GM12878 (cell line): ENCODE data around the gene LYPD5. TPM values are rescaled to one million over a fixed set of nuclear protein-coding genes. Genes with fewer than 3 reads are reported as not detected.

Experiments
- ATAC-seq: fragments of 200-7000 bp; cut with Tn5 transposase; 3 replicates; pipeline ENCODE4 v1.9.1; 2020; ENCODE audit warnings: mild to moderate bottlenecking, moderate library complexity
- BruUV-seq: library from RNA; stranded (reverse); fragments of 400-500 nt; replicated peaks from 2 replicates; lab custom pipeline; 2021; lab: Mats Ljungman, UMichigan
- CTCF ChIA-PET: fragments of 300-600 bp; sonication (Branson Sonifier 250); formaldehyde crosslinking; extraction: SDS; loops from one replicate; lab custom pipeline; 2021; ENCODE audit warnings: inconsistent platforms; lab: Yijun Ruan, JAX
- POLR2A ChIA-PET: fragments of 350-600 bp; formaldehyde crosslinking; extraction: SDS; loops from one replicate; lab custom pipeline; 2021; ENCODE audit warnings: inconsistent platforms; lab: Charles Lee
- RAD21 ChIA-PET: fragments of 300-600 bp; sonication (Branson Sonifier 250); formaldehyde crosslinking; loops from one replicate; lab custom pipeline; 2023; ENCODE audit warnings: antibody characterized with exemption; ENCODE audit not compliant: unreplicated experiment; lab: Charles Lee
- SMC1A ChIA-PET: fragments of 300-600 bp; sonication (Branson Sonifier 250); formaldehyde crosslinking; loops from one replicate; lab custom pipeline; 2023; ENCODE audit not compliant: unreplicated experiment, uncharacterized antibody; lab: Charles Lee
- DNase-seq: peaks from one replicate; pipeline ENCODE4 v3.0.0-alpha.2; 2011; ENCODE audit warnings: low read depth, low spot score
- FAIRE-seq: peaks from 3 replicates; lab custom pipeline; 2011; peaks lifted over from hg19 to GRCh38; lab: Jason Lieb, UNC
- H2AFZ ChIP-seq: 2 replicates; pipeline ENCODE4 v1.6.0; 2011; ENCODE audit warnings: low read depth, low read length, control low read depth; ENCODE audit not compliant: control insufficient read depth
- H3K27ac ChIP-seq: 2 replicates; pipeline ENCODE4 v1.5.1; 2011; ENCODE audit warnings: control low read depth; ENCODE audit not compliant: control insufficient read depth, insufficient read depth
- H3K27me3 ChIP-seq, 2 experiments: replicated peaks in 1 of 2; 2 replicates each; pipeline versions ENCODE4 v1.6.0 to v1.6.1; 2011; ENCODE audit warnings: low read length in 1 of 2; ENCODE audit not compliant: control insufficient read depth in 2 of 2, insufficient read depth in 2 of 2
- H3K36me3 ChIP-seq, 2 experiments: 2 replicates each; pipeline ENCODE4 v1.5.1; 2011; ENCODE audit warnings: low read length in 1 of 2; ENCODE audit not compliant: control insufficient read depth in 2 of 2, insufficient read depth in 2 of 2
- H3K4me1 ChIP-seq: 2 replicates; pipeline ENCODE4 v1.6.1; 2011; ENCODE audit warnings: mild to moderate bottlenecking, low read length, moderate library complexity, mixed read lengths; ENCODE audit not compliant: control insufficient read depth, insufficient read depth
- H3K4me2 ChIP-seq: 2 replicates; pipeline ENCODE4 v1.6.0; 2011; ENCODE audit warnings: control low read depth; ENCODE audit not compliant: control insufficient read depth, insufficient read depth
- H3K4me3 ChIP-seq: fragments of 200-600 bp; sonication (generic); 2 replicates; pipeline ENCODE4 v1.5.1; 2016
- H3K79me2 ChIP-seq: 2 replicates; pipeline ENCODE4 v1.6.0; 2011; ENCODE audit warnings: low read length; ENCODE audit not compliant: control insufficient read depth, insufficient read depth
- H3K9ac ChIP-seq: 2 replicates; pipeline ENCODE4 v1.8.0; 2011; ENCODE audit warnings: low read length, control low read depth, mixed read lengths; ENCODE audit not compliant: control insufficient read depth, insufficient read depth
- H3K9me3 ChIP-seq: replicated peaks from 3 replicates; pipeline ENCODE4 v1.5.1; 2011; ENCODE audit warnings: mild to moderate bottlenecking, low read length; ENCODE audit not compliant: control insufficient read depth, insufficient read depth
- H4K20me1 ChIP-seq: 2 replicates; pipeline ENCODE4 v1.6.0; 2011; ENCODE audit not compliant: control insufficient read depth, insufficient read depth
- ASH2L ChIP-seq: fragments of 300-600, 200-600 bp; sonication (generic); IDR thresholded peaks from 2 replicates; pipeline ENCODE4 v1.6.1; 2017; ENCODE audit warnings: low read depth, mild to moderate bottlenecking, borderline replicate concordance
- ATF7 ChIP-seq: fragments of 450-650 bp; IDR thresholded peaks from 2 replicates; pipeline ENCODE4 v1.6.1; 2016; ENCODE audit warnings: low read depth, mild to moderate bottlenecking
- BCL3 ChIP-seq: IDR thresholded peaks from 2 replicates; pipeline ENCODE4 v1.6.1; 2011; ENCODE audit warnings: borderline replicate concordance, low read depth, mild to moderate bottlenecking, moderate library complexity, low read length; ENCODE audit not compliant: insufficient read depth, poor library complexity, severe bottlenecking
- CBX5 ChIP-seq: sonication (generic); IDR thresholded peaks from 2 replicates; pipeline ENCODE4 v1.6.1; 2016; ENCODE audit warnings: low read depth, moderate library complexity, mild to moderate bottlenecking, inconsistent platforms
- HDAC6 ChIP-seq: fragments of 200-600 bp; sonication (generic); IDR thresholded peaks from one replicate; pipeline ENCODE4 v1.8.0; 2017; ENCODE audit warnings: antibody characterized with exemption; ENCODE audit not compliant: unreplicated experiment
- KDM1A ChIP-seq: fragments of 200-600 bp; sonication (generic); IDR thresholded peaks from 2 replicates; pipeline ENCODE4 v1.6.1; 2016; ENCODE audit warnings: borderline replicate concordance
- MEF2B ChIP-seq: fragments of 450-650 bp; IDR thresholded peaks from 2 replicates; pipeline ENCODE4 v1.6.1; 2018; ENCODE audit warnings: mild to moderate bottlenecking, moderate library complexity; ENCODE audit not compliant: partially characterized antibody, poor library complexity, severe bottlenecking
- NBN ChIP-seq: fragments of 450-650 bp; IDR thresholded peaks from 2 replicates; pipeline ENCODE4 v1.6.1; 2016
- NR2C2 ChIP-seq: IDR thresholded peaks from 2 replicates; pipeline ENCODE4 v1.6.1; 2011; ENCODE audit warnings: borderline replicate concordance, low read depth; ENCODE audit not compliant: control insufficient read depth, insufficient read length
- PAX8 ChIP-seq: fragments of 450-650 bp; IDR thresholded peaks from 2 replicates; pipeline ENCODE4 v1.6.1; 2017; ENCODE audit warnings: mild to moderate bottlenecking, moderate library complexity
- RAD51 ChIP-seq: fragments of 450-650 bp; IDR thresholded peaks from 2 replicates; pipeline ENCODE4 v1.6.1; 2016; ENCODE audit warnings: moderate library complexity, mild to moderate bottlenecking, inconsistent platforms
- RELA ChIP-seq: fragments of 450-650 bp; IDR thresholded peaks from 2 replicates; pipeline ENCODE4 v1.8.0; 2014; ENCODE audit warnings: borderline replicate concordance; ENCODE audit not compliant: partially characterized antibody
- SMARCA5 ChIP-seq: fragments of 450-650 bp; IDR thresholded peaks from 2 replicates; pipeline ENCODE4 v1.6.1; 2017; ENCODE audit warnings: mild to moderate bottlenecking
- SP1 ChIP-seq: IDR thresholded peaks from one replicate; pipeline ENCODE4 v1.6.1; 2011; ENCODE audit warnings: low read depth, low read length
- TCF12 ChIP-seq: IDR thresholded peaks from 2 replicates; pipeline ENCODE4 v1.6.1; 2011; ENCODE audit warnings: low read depth, mild to moderate bottlenecking, low read length
- TCF3 ChIP-seq: IDR thresholded peaks from 2 replicates; pipeline ENCODE4 v1.6.1; 2012; ENCODE audit warnings: low read depth, mild to moderate bottlenecking, low read length, borderline replicate concordance; ENCODE audit not compliant: insufficient read depth
- WGBS: methylation state at CpG from one replicate; pipeline ENCODE4 v1.1.6; 2016; ENCODE audit warnings: low lambda C conversion rate; ENCODE audit not compliant: insufficient replicate concordance, insufficient coverage; ENCODE audit errors: missing lambda C conversion rate; 5-methylcytosine and 5-hydroxymethylcytosine counted together
- in situ Hi-C: fragments of 300-500 bp; cut with MboI; formaldehyde crosslinking; loops from 9 replicates; pipeline ENCODE4 v1.14.3; 2018; ENCODE audit warnings: mixed read lengths
- intact Hi-C: fragments of 100-400 bp; cut with micrococcal nuclease; formaldehyde crosslinking; loops from one replicate; pipeline ENCODE4 v1.14.2; 2022; ENCODE audit not compliant: unreplicated experiment
- polyA plus RNA-seq, 11 experiments: library from polyadenylated mRNA; depleted of rRNA in 4 of 11; unstranded in 6 of 11; stranded (reverse) in 5 of 11; fragments of >200 nt; fragmentation: Nextera tagmentation in 4 of 11; fragmentation: Illumina TruSeq in 1 of 11; extraction: Ambion mirVana in 4 of 11; extraction: Trizol in 1 of 11; gene quantifications; 1 replicate in 1 of 11; 2 replicates in 10 of 11; pipeline versions ENCODE4 v1.2.1 to v1.2.3, GENCODE V29; 2011 to 2016; ENCODE audit warnings: inconsistent platforms in 2 of 11, missing spikeins in 2 of 11, low read depth in 1 of 11
- total RNA-seq, 4 experiments: library from RNA; depleted of rRNA in 3 of 4; stranded (reverse); fragments of >200 nt in 3 of 4; fragmentation: Illumina TruSeq in 1 of 4; extraction: Trizol in 1 of 4; gene quantifications; 2 replicates each; pipeline versions ENCODE4 v1.2.1 to v1.2.3, GENCODE V29; 2013 to 2021
- TF ChIP-seq, protein P1 (sequence below): fragments of 150-350 bp; IDR thresholded peaks from 2 replicates; pipeline ENCODE4 v1.6.1; 2014; ENCODE audit warnings: mild to moderate bottlenecking, low read depth, low read length

The LYPD5 gene
- total and polyA plus RNA-seq, 10 of the 15 experiments (the other 5 are each of a cell fraction or from before 2014, with no cell fraction given) = 0.04 to 2.2 (median 0.69) TPM; not detected in 1

- POLR2A ChIA-PET = interaction anchor here (0.9 to 8.4 kb wide), 5 partner anchors 19 to 183 kb away, joined by 3 to 389 read pairs (median 13); partner anchors contain the start of genes IRGQ and SMG9
- Histone ChIP-seq H3K4me1 (peaks cover 57% of the 10 kb centered on the region), H3K4me2 (peak overlapping the region; percentile 83), H3K79me2 (peaks cover 64% of the 10 kb centered on the region), H4K20me1 (no peaks in the 10 kb centered on the region), H3K9me3 (no peaks in the 10 kb centered on the region), H3K27me3 (no peaks in the 10 kb centered on the region), H3K27ac (peak overlapping the region; percentile 95), H3K4me3 (peak overlapping the region; percentile 100), H3K9ac (peak overlapping the region; percentile 88), H2AFZ (no peak overlapping the region), H3K36me3 (peaks cover 3 to 10% of the 10 kb centered on the region in 2 experiments)
- 0% methylated on average over 1 of the region's 1 CpG for WGBS
- RAD21 ChIA-PET = interaction anchor here (1.8 to 7.4 kb wide), 7 partner anchors 13 to 110 kb away, joined by 5 to 148 read pairs (median 86); partner anchors contain the start of genes PLAUR and SMG9
- ATAC-seq (no peak), DNase-seq (no peak), FAIRE-seq (no peak)
- intact Hi-C loops = loop anchor here (2.0 kb wide), 1 partner anchor 110 kb away; no protein-coding TSS in a partner anchor
- in situ Hi-C loops = no loop called here
- SMC1A ChIA-PET = interaction anchor here (0.8 to 8.3 kb wide), 12 partner anchors 8 to 254 kb away, joined by 3 to 325 read pairs (median 4); partner anchors contain the start of genes PLAUR and SMG9
- CTCF ChIA-PET = interaction anchor here (1.0 to 9.2 kb wide), 7 partner anchors 11 to 183 kb away, joined by 3 to 324 read pairs (median 8); partner anchors contain the start of genes IRGQ and SMG9
- TF ChIP-seq CBX5 (no peak), ASH2L (no peak), SMARCA5 (no peak), KDM1A (no peak), RELA (no peak), SP1 (no peak), BCL3 (no peak), RAD51 (peak; percentile 21; the same call in 1 of the 2 replicates), TCF3 (0 out of 2 replicates have a peak, but pooled peaks have one; percentile 18), NR2C2 (no peak), HDAC6 (no peak), ATF7 (peak; percentile 49), MEF2B (peak; percentile 65), NBN (no peak), PAX8 (no peak), TCF12 (peak; percentile 63; the same call in 1 of the 2 replicates)
- TF ChIP-seq, protein P1, sequence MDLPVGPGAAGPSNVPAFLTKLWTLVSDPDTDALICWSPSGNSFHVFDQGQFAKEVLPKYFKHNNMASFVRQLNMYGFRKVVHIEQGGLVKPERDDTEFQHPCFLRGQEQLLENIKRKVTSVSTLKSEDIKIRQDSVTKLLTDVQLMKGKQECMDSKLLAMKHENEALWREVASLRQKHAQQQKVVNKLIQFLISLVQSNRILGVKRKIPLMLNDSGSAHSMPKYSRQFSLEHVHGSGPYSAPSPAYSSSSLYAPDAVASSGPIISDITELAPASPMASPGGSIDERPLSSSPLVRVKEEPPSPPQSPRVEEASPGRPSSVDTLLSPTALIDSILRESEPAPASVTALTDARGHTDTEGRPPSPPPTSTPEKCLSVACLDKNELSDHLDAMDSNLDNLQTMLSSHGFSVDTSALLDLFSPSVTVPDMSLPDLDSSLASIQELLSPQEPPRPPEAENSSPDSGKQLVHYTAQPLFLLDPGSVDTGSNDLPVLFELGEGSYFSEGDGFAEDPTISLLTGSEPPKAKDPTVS = no peak
- BruUV-seq = no TSS peak
Observed at GRCh38 chr19:43778651-43779050, 23.6 kb downstream of the LYPD5 start.
